KOPT-K1 (cell line): ENCODE measurements around the gene TSR3.
A peak's percentile ranks its signal among the peaks of the same experiment; 100 is the strongest.

Experiments used
- H3K27ac ChIP-seq: fragments of 200-600 bp; sonication (generic); 2 replicates; pipeline ENCODE4 v1.5.1; 2016; ENCODE audit warnings: antibody characterized with exemption, mild to moderate bottlenecking, low read depth, low read length; ENCODE audit not compliant: poor library complexity, severe bottlenecking
- H3K36me3 ChIP-seq: fragments of 200-600 bp; sonication (generic); 2 replicates; pipeline ENCODE4 v1.5.1; 2017; ENCODE audit warnings: antibody characterized with exemption, mild to moderate bottlenecking, low read length, moderate library complexity; ENCODE audit not compliant: insufficient read depth
- H3K9me3 ChIP-seq: fragments of 200-600 bp; sonication (generic); 2 replicates; pipeline ENCODE4 v1.5.1; 2017; ENCODE audit warnings: antibody characterized with exemption, low read length, mild to moderate bottlenecking; ENCODE audit not compliant: insufficient read depth, poor library complexity, severe bottlenecking

Gene TSR3

DNA sequence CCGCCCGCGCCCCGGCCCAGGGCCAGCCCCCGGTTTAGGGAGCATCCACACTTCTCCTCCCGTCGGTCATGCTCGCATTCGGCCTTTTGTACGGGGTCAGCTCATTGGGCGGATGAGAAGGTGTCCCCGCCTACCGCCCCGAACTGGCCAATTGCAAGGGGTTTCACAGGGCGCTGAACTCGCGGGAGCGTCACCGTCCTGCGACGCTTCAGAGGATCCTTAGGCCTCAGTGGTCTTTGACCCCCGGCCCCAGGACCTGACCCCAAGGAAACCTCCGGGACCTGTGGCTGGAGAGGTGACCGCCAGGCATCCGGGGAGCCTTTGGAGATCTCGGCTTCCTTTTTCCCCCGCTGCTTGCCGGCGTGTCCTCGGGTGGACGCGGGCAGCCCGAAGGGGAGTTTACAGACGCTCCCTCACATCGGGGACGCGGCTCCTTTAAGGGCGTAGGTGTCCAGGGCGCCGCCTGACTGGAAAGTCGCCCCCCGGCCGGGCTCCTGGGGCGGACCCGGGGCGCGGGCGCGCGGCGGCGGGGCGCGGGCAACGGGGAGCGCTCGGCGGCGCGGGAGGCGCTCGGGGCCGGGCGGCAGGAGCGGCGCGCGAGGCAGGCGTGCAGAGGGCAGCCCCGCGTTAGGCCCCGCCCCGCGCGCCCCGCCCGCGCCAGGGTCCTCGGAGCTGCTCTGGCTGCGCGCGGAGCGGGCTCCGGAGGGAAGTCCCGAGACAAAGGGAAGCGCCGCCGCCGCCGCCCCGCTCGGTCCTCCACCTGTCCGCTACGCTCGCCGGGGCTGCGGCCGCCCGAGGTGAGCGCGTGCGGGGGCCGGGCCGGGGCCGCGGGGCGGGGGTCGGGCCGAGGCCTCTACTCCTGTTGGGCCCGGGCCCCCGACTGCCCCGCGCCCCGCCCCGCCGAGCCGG lies 42.4 kb downstream of the TSR3 start, which contains the start of gene UBE2I:
Gene UBE2I, plus strand, starts transcription at position 660 of the 909 bp plus-strand sequence. CDS start 4,395 bp downstream, outside the sequence.
- H3K27ac ChIP-seq: peak within 1 kb of the TSS; percentile 100
- H3K36me3 ChIP-seq: peaks cover 38% of the 10 kb centered on the region

DNA sequence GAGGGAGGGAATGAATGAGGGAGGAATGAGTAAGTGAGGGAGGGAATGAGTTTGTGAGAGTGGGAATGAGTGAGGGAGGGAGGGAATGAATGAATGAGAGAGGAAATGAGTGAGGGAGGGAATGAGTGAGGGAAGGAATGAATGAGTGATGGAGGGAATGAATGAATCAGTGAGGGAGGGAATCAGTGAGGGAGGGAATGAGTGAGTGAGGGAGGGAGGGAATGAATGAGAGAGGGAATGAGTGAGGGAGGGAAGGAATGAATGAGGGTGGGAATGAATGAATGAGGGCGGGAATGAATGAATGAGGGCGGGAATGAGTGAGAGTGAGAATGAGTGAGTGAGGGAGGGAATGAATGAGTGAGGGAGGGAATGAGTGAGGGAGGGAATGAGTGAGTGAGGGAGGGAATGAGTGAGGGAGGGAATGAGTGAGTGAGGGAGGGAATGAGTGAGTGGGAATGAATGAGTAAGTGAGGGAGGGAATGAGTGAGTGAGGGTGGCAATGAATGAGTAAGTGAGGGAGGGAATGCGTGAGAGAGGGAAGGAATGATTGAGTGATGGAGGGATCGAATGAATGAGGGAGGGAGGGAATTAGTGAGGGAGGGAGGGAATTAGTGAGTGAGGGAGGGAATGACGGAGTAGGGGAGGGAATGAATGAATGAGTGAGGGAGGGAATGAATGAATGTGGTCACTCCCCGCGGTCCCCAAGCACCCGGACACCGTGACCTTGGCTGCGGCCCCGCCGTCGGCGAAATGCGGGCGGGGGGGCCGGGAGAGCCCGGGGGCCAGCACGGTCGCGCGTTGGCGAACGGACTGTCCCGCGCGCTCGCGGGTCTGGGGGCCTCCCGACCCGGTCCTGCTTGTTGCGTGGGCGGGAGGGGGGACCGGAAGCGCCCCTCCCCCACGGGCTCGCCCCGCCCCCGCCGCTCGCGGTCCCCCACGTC lies 43.4 kb downstream of the TSR3 start:
- Histone ChIP-seq H3K27ac (peak overlapping the region; percentile 100), H3K36me3 (peaks cover 29% of the 10 kb centered on the region), H3K9me3 (no peaks in the 10 kb centered on the region)

More for the DNA sequence above, 42.4 kb downstream of the TSR3 start, which contains the start of gene UBE2I:
- no peaks in the 10 kb centered on the region for H3K9me3 ChIP-seq

GRCh38 chr16:1306334-1306733 lies 45.3 kb downstream of the TSR3 start:
- Histone ChIP-seq H3K36me3 (peaks cover 9% of the 10 kb centered on the region), H3K9me3 (no peaks in the 10 kb centered on the region), H3K27ac (peak overlapping the region; percentile 53)

- no peaks in the 10 kb centered on the region for H3K9me3 ChIP-seq
- peak overlapping the region; percentile 53 for H3K27ac ChIP-seq
- peaks cover 4% of the 10 kb centered on the region; the same call in 1 of the 2 replicates for H3K36me3 ChIP-seq
Observed at GRCh38 chr16:1305823-1306222, 45.9 kb downstream of the TSR3 start.

GRCh38 chr16:1301562-1301961 lies 50.1 kb downstream of the TSR3 start:
- Histone ChIP-seq H3K36me3 (no peaks in the 10 kb centered on the region), H3K9me3 (no peaks in the 10 kb centered on the region), H3K27ac (no peak overlapping the region)

DNA sequence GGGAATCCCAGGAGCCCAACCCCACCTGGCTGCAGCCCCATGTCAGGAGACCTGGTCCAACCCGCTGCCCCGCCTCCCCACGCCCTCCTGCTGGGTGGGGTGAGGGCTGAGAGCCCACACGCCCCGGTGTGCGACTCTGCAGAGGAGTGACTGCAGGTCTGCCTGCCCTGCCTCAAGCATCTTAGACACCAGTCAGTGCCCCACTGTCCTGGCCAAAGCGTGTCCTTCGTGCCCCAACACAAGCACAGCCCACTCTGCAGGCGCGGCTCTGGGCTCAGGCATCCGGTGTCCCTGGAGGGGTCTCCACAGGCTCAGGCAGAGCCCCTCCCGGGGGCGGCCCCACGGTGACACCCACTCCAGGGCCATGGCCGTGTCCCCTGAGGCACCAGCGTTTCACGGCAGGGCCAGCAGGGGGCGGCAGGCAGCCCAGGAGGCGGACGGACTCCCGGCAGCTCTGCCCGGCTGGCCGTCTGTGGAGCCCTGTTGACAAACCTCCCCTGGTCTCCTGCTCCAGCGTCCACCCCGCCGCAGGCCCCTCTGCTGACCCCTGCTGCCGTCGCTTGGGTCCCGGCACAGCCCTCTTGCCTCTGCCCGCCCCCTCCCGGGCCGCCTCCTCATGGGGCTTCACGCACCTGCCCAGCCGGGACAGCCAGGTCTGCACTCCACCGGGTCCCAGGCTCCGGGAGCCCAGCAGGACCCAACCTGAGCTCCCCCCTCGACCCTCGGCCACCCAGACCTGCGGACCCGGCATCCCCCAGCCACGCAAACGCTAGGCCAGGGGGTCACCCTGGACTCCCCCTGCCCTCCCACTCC lies 50.8 kb downstream of the TSR3 start:
- no peaks in the 10 kb centered on the region for H3K9me3 ChIP-seq
- no peaks in the 10 kb centered on the region for H3K36me3 ChIP-seq
- H3K27ac ChIP-seq: no peak overlapping the region

GRCh38 chr16:1299868-1300203 lies 51.8 kb downstream of the TSR3 start:
- H3K9me3 ChIP-seq: no peaks in the 10 kb centered on the region
- no peaks in the 10 kb centered on the region for H3K36me3 ChIP-seq
- H3K27ac ChIP-seq: no peak overlapping the region
